HL-60/S4 treated with retinoic acid at 250 ng/mL for 4 days and 3 days (cell line): ENCODE data around the gene CCL23.

Experiments
- in situ Hi-C: fragments of 300-500 bp; cut with MboI; formaldehyde crosslinking; loops from 2 replicates; pipeline ENCODE4 v1.7.0; 2022; ENCODE audit warnings: low sequenced_read_pairs

CCL23 gene

DNA sequence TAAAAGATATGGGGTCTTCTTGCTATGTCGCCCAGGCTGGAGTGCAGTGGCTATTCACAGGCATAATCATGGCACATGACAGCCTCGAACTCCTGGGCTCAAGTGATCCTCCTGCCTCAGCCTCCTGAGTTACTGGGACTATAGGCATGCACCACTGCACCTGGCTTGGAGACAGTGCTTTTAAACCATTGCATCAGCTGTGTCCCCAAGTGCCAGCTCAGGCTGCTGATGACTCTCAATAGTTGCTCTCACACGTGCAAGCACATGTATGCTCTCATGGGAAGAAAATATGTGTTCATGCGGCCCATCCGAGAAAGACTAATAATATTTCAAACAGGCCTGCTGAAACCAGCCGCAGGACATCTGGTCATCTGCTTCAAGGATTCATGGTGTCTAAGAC is 45.2 kb downstream of the CCL23 start:
- in situ Hi-C loops: loop anchor here (5.0 to 10.0 kb wide), 3 partner anchors 102 to 512 kb away; partner anchors contain the start of gene ZNHIT3

DNA sequence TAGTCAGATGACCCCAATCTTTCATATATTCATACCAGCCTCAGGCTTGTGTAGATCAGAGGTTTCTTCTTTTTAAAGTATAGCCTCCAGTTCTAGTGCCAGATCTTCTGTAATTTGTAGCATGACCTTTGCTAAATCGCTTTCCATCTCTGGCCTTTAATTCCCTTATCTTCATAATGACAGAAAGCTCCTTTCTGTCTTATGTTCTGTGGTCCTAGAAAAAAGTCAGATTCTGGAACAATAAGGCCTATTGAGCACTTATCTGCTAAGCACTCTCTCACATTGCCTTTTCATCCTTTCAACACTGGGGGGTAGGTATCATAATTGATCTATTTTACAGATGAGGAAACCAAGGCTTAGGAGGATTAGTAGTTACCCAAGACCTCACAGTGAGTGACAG is 45.7 kb downstream of the CCL23 start:
- in situ Hi-C loops: loop anchor here (5.0 to 10.0 kb wide), 3 partner anchors 103 to 513 kb away; partner anchors contain the start of gene ZNHIT3

DNA sequence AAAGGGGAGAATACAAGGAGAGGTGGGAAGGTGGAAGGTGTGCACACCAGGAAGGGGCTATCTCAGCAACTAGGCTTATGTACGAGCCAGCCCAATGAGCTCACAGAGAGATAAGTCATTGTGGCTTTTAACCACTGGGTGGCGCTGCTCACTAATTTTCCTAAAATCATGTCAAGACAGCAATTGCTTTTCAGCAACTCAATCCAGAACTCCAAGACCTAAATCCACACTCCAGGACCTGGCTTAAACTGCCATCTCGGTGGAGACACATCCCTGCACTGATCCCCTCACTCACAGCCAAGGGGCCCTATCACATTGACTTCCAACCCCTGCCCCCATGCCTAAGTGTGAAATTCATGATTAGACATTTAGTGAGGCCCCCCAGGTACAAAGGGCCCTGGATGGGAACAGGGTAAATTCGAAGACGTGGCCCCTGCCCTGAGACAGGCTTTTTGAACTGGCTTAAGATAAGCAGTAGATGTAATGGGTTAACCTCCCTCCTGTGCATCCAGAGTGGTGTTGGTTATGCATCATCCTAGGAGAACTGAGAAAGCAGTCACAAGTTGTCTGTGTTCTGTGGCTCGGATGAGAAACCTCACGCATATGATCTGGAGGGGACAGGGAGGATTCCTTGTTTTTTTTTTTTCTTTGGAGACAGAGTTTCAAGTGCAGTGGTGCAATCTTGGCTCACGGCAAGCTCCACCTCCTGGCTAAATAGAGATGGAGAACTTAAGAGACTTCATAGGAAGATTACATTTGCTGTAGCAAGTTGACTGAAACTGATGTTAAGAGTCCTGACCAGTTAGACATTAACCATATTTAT is 48.0 kb downstream of the CCL23 start:
- in situ Hi-C loops: loop anchor here (5.0 to 10.0 kb wide), 3 partner anchors 105 to 515 kb away; partner anchors contain the start of gene ZNHIT3

DNA sequence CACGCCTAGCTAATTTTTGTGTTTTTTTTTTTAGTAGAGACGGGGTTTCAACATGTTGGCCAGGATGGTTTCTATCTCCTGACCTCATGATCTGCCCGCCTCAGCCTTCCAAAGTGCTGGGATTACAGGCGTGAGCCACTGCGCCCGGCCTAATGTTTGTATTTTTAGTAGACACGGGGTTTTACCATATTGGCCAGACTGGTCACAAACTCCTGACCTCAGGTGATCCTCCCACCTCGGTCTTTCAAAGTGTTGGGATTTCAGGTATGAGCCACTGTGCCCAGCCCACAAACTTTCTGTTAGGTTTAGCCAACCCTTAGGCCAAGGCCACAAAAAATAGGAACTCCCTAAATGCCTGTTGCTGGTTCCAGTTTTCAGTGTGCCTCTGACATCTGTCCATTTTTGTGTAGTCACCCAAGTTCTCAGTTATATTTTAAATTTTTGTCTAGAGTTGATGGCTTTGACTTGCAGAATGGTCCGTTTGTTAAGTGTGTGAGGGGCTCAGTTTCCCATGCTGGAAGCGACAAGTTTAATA is 49.2 kb downstream of the CCL23 start:
- in situ Hi-C loops: no loop called here

DNA sequence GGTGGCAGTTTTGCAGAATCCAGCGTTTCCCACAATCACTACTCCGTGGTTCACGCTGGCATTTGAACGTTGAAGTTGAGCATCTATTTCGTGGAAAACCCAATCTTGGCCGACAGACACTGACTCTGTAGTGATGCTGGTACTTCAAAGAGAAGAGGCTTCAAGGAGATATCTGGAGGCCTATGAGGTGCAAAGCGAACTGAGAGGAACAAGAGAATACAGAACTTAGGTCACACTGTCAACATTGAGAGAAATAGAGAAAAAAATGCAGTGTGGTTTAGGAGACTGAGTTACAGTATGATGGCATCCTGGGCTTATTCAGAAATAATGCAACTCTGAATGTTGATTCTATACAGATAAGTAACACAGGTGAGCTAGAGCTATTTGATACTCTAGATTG is 52.5 kb downstream of the CCL23 start:
- in situ Hi-C loops: no loop called here

DNA sequence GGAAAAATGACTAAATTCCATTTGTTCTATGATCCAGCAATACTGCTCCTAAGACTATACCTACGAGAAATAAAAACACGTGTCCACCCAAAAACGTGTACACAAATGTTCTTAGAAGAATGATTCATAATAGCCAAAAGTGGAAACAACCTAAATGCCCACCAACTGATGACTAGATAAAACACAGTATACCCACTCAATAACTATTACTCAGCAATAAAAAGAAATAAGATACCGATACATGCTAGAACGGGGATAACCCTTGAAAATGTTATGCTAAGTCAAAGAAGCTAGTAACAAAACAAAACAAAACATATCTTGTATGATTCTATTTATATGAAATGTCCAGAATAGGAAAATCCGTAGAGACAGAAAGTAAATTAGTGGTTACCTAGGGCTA is 54.1 kb downstream of the CCL23 start:
- in situ Hi-C loops: no loop called here
